CD4-positive, alpha-beta T cell treated with Interleukin-6 for 4 hours (primary cell): Measurements from ENCODE around the gene CDHR1.
A peak's percentile ranks its signal among the peaks of the same experiment; 100 is the strongest.

Experiments
- DNase-seq: peaks from one replicate; pipeline ENCODE4 v3.0.0-alpha.2; 2020; ENCODE audit warnings: mixed read lengths

Gene CDHR1

GRCh38 chr10:84234479-84234878, 40.1 kb downstream of the CDHR1 start:
- no peak for DNase-seq

GRCh38 chr10:84235096-84235495, 40.8 kb downstream of the CDHR1 start:
- no peak for DNase-seq

GRCh38 chr10:84236807-84237198, 42.5 kb downstream of the CDHR1 start:
- no peak for DNase-seq

GRCh38 chr10:84237199-84238051, 43.1 kb downstream of the CDHR1 start:
- DNase-seq = no peak

GRCh38 chr10:84238909-84239308, 44.6 kb downstream of the CDHR1 start:
- DNase-seq = no peak

- no peak for DNase-seq
These were observed 47.0 kb downstream of the CDHR1 start, which contains the start of gene LRIT1 for GRCh38 chr10:84241185-84241790. Gene LRIT1, minus strand, starts transcription at chr10:84241546. Its CDS starts 107 bp downstream, at chr10:84241439.

- no peak for DNase-seq
These were observed 49.4 kb downstream of the CDHR1 start for GRCh38 chr10:84243759-84244158.

DNA sequence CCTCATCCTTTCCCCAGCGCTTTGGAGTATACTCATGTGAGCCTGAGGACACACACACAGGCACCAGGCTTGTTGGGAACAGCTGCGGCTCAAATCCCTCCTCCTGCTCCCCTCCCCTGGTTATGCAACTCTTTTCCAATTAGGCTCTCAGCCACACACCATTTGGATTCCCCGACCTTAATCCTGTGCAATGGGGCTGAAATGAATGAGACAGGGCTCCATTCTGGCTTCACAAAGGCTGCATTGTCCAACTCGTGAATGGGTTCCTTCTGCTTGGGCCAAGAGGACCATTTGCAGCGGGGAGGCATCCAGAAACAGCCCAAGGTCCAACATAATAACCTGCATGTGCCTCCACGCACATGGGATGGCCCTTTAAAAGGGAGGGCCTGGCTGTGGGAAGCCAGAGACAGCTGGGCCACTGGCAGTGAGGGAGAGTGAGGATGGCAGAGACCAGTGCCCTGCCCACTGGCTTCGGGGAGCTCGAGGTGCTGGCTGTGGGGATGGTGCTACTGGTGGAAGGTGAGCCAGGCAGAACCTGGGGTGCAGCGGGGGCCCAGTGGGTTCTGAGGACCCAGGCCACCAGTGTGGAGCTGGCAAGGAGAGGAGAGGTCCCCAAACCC, 50.4 kb downstream of the CDHR1 start, which contains the start of gene RGR:
Gene RGR, plus strand, starts transcription at position 403 of the 620 bp plus-strand sequence. Its CDS starts 38 bp downstream, at position 441.
- DNase-seq = no peak

DNA sequence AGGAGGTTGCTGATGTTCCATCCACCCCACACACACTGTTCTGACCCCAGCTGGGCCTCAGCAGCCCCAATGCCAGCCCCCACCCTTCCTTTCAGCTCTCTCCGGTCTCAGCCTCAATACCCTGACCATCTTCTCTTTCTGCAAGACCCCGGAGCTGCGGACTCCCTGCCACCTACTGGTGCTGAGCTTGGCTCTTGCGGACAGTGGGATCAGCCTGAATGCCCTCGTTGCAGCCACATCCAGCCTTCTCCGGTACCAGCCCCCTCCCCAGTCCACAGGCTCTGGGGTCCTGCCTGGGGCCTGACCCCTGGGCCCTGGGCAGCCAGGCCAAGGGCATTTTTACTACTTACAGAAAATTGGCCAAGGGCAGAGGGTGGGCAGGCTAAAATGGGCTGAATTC, 53.2 kb downstream of the CDHR1 start:
- no peak for DNase-seq

- DNase-seq = no peak
These were observed 54.5 kb downstream of the CDHR1 start for GRCh38 chr10:84248794-84249193.

GRCh38 chr10:84254552-84255478, 60.5 kb downstream of the CDHR1 start:
- DNase-seq = no peak

DNA sequence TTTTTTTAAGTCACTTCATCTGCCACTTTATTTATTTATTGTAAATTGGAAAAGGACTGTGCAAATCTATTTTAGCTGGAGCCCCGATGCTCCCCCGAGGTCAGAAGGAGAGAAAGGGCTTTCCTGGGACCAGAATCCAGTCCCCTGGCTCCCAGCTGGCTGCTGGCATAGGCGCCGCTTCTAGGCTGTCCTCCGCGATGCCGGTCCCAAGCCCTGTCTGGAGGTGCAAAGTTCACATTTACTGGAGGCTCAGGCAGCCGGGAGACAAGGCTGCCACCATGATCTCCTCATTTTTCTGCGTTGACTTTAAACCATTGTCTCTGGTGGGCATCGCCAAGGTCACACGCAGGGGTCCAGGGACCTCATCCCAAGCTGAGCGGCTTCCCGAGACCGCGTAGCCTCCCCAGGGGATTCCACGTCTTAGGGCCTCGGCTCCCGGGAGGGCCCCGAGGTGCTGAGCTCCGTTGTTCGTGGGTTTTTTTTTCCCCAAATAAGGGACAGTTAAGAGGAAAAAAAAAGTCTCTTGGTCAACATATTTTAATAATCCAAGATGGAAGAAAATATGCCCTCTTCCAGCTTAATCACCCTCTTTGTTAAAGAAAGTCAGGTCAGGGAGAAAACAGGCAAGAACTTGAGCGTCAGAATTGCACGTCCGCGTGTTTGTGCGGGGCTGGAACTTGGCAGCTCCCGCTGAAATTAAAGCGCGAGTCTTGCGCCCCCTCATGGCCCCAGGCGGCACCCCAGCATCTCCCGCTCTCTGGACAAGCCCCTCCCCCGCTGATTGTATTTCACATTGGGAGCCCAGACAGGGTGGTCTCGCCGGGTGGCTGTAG, 62.4 kb downstream of the CDHR1 start:
- DNase-seq = peak; percentile 38

DNA sequence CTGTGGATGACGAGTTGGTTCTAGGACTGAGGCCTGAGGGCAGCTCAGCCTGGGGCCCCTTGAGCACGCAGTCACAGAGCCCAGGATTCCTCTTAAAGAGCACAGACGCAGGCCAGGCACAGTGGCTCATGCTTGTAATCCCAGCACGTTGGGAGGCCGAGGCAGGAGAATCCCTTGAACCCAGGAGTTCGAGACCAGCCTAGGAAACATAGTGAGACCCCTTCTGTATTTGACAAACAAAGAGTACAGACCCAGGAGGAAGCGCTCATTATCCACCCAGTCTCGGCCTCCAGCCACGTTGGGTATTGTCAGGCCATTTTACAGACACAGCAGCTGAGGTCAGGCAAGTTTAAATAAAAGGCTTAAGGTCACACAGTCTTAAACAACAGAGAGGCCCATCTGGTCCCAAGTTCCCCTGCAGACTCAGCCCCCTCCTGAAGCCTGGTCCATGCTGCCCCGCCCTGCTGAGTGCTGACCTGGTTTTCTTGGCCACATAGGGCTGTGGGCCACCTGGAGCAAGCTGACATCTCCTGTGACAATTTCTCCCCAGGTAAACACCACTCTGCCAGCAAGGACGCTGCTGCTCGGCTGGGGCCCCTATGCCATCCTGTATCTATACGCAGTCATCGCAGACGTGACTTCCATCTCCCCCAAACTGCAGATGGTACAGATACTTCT, 63.1 kb downstream of the CDHR1 start:
- no peak for DNase-seq

DNA sequence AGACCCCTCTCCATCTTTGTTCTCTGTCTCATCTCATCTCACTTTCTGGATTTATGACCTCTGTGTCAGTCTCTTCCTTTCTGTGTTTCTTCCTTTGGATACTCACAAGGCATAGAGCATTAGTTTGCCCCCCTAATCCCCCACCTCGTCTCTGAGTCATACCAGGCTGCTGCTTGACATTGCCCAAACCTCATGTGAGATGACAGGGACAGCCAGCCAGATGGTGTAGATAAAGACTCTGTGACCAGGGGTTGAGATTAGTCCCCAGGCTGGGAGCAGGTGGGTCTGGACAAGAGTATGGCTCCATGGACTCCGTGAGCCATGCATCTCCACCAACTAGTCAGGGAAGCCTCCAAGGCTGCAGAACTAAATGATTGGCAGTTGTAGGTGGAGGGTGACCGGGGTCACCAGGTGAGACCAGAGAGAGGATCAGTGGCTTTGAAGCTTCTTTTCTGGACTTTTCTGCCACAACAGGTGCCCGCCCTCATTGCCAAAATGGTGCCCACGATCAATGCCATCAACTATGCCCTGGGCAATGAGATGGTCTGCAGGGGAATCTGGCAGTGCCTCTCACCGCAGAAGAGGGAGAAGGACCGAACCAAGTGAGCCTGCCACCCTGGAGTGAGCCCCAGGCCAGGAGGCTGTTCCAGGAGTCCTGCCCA, 63.8 kb downstream of the CDHR1 start:
- DNase-seq = no peak

DNA sequence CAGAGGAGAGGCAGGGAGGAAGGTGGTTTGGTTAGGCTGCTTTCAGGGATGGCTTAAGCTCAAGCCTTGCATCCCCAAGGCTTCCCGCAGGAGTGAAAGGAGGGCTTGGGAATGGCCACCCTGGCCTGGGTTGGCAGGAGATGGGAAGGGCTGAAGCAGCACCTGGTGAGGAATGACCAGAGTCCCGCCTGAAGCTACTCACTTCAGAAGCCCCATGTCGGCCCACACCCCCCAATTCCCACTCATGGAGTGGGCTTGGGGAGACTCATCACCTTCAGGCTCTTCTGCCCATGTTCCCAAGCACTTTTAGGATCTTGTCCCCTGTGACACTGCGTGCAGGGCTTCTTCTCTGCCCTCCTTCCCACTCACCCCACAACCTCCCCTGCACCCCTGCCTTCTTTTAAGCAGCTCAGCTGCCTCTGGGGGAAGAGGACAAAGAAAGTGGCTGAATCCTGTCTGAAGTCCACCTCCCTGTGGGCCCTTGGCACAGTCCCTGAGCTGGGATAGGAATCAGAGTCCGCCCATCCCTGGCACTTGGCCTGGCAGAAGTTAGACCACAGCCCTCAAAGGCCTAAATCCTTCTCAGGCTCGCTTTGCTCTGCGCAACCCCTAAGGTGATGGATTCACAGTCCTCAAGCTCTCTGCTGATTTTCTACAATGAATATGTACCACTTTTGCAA, 67.0 kb downstream of the CDHR1 start:
- DNase-seq = no peak

DNA sequence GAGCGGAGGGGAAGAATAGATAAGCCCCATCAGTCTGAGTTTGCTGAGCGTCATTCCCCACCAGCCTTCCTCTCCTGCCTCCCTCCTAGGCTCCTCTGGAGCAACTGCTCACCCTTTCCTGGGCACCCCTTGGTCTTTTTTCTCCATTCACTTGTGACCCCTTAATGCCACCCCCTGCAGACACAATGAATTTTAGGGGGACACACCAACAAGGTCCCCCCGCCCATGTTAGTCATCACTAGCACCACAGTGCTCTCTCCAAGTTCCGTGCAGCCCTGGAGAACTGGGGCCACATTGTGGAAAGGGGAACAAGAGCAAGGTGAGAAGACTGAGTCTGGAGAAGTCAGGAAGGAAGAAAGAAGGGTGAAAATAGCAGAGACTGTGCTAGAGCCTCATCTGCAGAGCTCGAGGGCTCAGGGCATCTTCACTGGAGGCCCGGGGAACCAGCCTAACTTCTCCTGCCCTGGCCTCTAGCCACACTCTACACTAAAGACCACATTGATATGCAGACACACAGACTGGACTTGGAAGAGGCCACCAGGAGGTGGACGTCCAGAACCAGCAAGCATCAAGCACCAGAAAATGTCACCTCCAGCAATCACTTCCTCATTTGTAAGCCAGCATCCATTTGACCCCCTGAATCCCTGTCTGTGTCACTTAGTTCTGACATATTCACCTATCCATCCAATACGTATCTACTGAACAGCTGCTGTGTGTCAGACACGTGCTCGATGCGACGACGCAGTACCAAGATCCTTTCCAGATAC, 68.0 kb downstream of the CDHR1 start:
- no peak for DNase-seq

- DNase-seq = no peak
These were observed 69.4 kb downstream of the CDHR1 start for GRCh38 chr10:84263716-84264115.

GRCh38 chr10:84264611-84265141, 70.3 kb downstream of the CDHR1 start:
- DNase-seq = peak; percentile 74

DNA sequence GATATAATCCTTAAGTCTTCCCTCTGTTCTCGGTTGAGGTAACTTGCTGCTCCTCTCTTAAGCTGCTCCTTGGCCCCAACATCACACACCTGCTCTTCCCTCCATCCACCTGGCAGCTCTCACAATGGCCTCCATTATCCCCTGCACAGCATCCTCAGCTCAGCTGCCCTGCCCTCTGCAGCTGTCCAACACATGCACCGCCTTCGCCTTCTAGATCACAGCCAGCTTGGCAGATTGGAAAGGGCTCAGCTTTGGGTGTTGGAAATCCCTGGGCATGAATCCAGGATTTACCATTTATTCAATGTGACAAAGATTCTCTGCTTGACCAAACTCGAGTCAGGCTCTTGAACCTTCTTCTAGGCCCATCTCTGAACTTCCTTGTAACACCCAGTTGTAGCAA, 71.1 kb downstream of the CDHR1 start:
- no peak for DNase-seq
